KMS-11 (cell line): Measurements from ENCODE around the gene RMRP.

Experiments used
- H2AFZ ChIP-seq: fragments of 200-600 bp; sonication (generic); 2 replicates; pipeline ENCODE4 v1.6.1; 2016; ENCODE audit warnings: antibody characterized with exemption, mixed run types, low read depth
- H3K27ac ChIP-seq: fragments of 200-600 bp; sonication (generic); 2 replicates; pipeline ENCODE4 v1.6.1; 2016; ENCODE audit warnings: mild to moderate bottlenecking, mixed run types
- H3K27me3 ChIP-seq: fragments of 200-600 bp; sonication (generic); 2 replicates; pipeline ENCODE4 v1.6.1; 2017; ENCODE audit warnings: mild to moderate bottlenecking, low read depth, mixed run types, moderate library complexity; ENCODE audit not compliant: insufficient read depth
- H3K36me3 ChIP-seq: fragments of 200-600 bp; sonication (generic); 2 replicates; pipeline ENCODE4 v1.6.1; 2017; ENCODE audit warnings: mild to moderate bottlenecking, mixed run types; ENCODE audit not compliant: insufficient read depth
- H3K4me1 ChIP-seq: fragments of 200-600 bp; sonication (generic); 2 replicates; pipeline ENCODE4 v1.6.1; 2016; ENCODE audit warnings: mild to moderate bottlenecking, low read depth, mixed run types; ENCODE audit not compliant: poor library complexity, severe bottlenecking
- H3K4me2 ChIP-seq: fragments of 200-600 bp; sonication (generic); 2 replicates; pipeline ENCODE4 v1.7.0; 2016; ENCODE audit warnings: mild to moderate bottlenecking, mixed run types
- H3K4me3 ChIP-seq: fragments of 200-600 bp; sonication (generic); IDR thresholded peaks from 2 replicates; pipeline ENCODE4 v1.6.1; 2017; ENCODE audit warnings: low read depth, low read length, mixed read lengths; ENCODE audit not compliant: insufficient read depth
- H3K79me2 ChIP-seq: fragments of 200-600 bp; sonication (generic); 2 replicates; pipeline ENCODE4 v1.6.1; 2016; ENCODE audit warnings: low read depth, mixed run types; ENCODE audit not compliant: insufficient read depth
- H3K9ac ChIP-seq: fragments of 200-600 bp; sonication (generic); 2 replicates; pipeline ENCODE4 v1.6.1; 2016; ENCODE audit warnings: mild to moderate bottlenecking, mixed run types
- H4K20me1 ChIP-seq: fragments of 200-600 bp; sonication (generic); 2 replicates; pipeline ENCODE4 v1.6.1; 2016; ENCODE audit warnings: mild to moderate bottlenecking, mixed run types; ENCODE audit not compliant: insufficient read depth
- CTCF ChIP-seq: fragments of 200-600 bp; sonication (generic); conservative IDR thresholded peaks from 2 replicates; pipeline ENCODE4 v1.6.1; 2017; ENCODE audit warnings: low read depth, mild to moderate bottlenecking, antibody characterized with exemption, low read length, moderate library complexity, mixed read lengths

RMRP gene

GRCh38 chr9:35662437-35662836, 4.6 kb upstream of the RMRP start:
- H3K4me1 ChIP-seq, result peaks cover 27% of the 10 kb centered on the region
- H4K20me1 ChIP-seq, result no peaks in the 10 kb centered on the region
- no peak overlapping the region for H3K4me3 ChIP-seq
- H3K9ac ChIP-seq, result no peak overlapping the region
- no peaks in the 10 kb centered on the region for H3K27me3 ChIP-seq
- no peak overlapping the region for H3K27ac ChIP-seq
- H3K36me3 ChIP-seq, result no peaks in the 10 kb centered on the region
- no peak overlapping the region for H2AFZ ChIP-seq
- no peak overlapping the region for H3K4me2 ChIP-seq
- H3K79me2 ChIP-seq, result no peaks in the 10 kb centered on the region; the same call in 1 of the 2 replicates
- no peak for TF ChIP-seq CTCF

GRCh38 chr9:35661756-35662350, 4.0 kb upstream of the RMRP start:
- Histone ChIP-seq H3K27ac (no peak overlapping the region), H3K9ac (no peak overlapping the region), H3K4me3 (no peak overlapping the region)

DNA sequence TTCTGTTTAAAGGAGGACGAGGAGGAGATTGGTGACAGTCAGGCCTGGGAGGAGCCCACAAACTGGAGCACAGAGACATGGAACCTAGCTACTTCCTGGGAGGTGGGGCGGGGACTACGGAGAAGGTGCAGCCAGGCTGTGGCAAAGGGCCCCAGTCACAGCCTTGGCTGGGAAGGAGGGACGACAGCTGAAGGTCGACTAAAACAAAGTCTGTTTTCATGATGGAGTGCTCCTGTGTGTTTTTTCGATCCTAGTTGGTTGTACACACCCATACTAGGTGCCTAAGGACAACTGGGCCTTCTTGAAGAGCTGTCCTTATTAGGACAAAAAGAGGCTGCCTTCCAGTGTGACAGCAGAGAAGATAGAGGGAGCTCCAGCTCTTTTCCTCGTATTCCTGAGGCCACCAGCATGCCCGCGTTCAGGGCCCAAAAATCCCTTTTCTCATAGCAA, 3.2 kb upstream of the RMRP start:
- Histone ChIP-seq H3K4me3 (no peak overlapping the region), H2AFZ (no peak overlapping the region), H4K20me1 (no peaks in the 10 kb centered on the region), H3K36me3 (no peaks in the 10 kb centered on the region), H3K79me2 (no peaks in the 10 kb centered on the region; the same call in 1 of the 2 replicates), H3K9ac (no peak overlapping the region), H3K4me2 (no peak overlapping the region), H3K27ac (no peak overlapping the region), H3K27me3 (no peaks in the 10 kb centered on the region), H3K4me1 (peaks cover 28% of the 10 kb centered on the region)
- TF ChIP-seq CTCF, result no peak

More at GRCh38 chr9:35661756-35662350, 4.0 kb upstream of the RMRP start:
- H3K4me1 ChIP-seq, result peaks cover 31% of the 10 kb centered on the region
- no peak for TF ChIP-seq CTCF
- H3K79me2 ChIP-seq, result no peaks in the 10 kb centered on the region; the same call in 1 of the 2 replicates
- no peak overlapping the region for H2AFZ ChIP-seq
- no peaks in the 10 kb centered on the region for H3K36me3 ChIP-seq
- H4K20me1 ChIP-seq, result no peaks in the 10 kb centered on the region
- no peaks in the 10 kb centered on the region for H3K27me3 ChIP-seq
- no peak overlapping the region for H3K4me2 ChIP-seq

DNA sequence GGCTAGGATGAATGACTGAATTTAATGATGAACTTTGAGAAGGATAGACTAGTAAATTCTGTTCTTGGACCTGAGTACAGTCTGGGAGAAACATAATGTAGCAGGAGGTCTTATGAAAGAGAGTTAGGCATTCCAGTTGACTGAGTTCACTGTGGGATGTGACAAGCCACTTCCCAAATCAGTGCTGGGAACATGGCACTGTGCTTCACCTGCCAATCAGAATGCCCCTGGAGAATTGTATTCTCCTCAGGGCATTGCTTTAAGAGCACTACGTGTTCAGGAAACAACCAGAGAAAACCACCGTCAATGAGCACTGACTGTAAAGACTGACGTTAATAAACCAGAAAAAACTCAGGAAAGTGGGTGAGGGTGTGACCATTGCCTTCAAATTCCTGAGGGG, 1.5 kb upstream of the RMRP start:
- no peaks in the 10 kb centered on the region for H3K27me3 ChIP-seq
- no peak overlapping the region for H3K27ac ChIP-seq
- H3K4me2 ChIP-seq, result peak overlapping the region; percentile 84
- no peaks in the 10 kb centered on the region; the same call in 1 of the 2 replicates for H3K79me2 ChIP-seq
- H3K9ac ChIP-seq, result no peak overlapping the region; the same call in 1 of the 2 replicates
- H3K4me1 ChIP-seq, result peaks cover 21% of the 10 kb centered on the region
- H3K36me3 ChIP-seq, result no peaks in the 10 kb centered on the region
- H4K20me1 ChIP-seq, result no peaks in the 10 kb centered on the region
- H3K4me3 ChIP-seq, result no peak overlapping the region
- no peak for TF ChIP-seq CTCF
- peak overlapping the region; percentile 65; the same call in 1 of the 2 replicates for H2AFZ ChIP-seq
